HepG2 (cell line): ENCODE data around the gene TEX101. TPM values are rescaled to one million over a fixed set of nuclear protein-coding genes. Genes with fewer than 3 reads are reported as not detected.
A peak's percentile ranks its signal among the peaks of the same experiment; 100 is the strongest.

ENCODE experiments used
- ELF1 ChIP-seq: sonication (generic); formaldehyde crosslinking; IDR thresholded peaks from 2 replicates; pipeline ENCODE4 v1.4.0; 2020; ENCODE audit warnings: missing genetic modification reagents
- ETS1 ChIP-seq: sonication (generic); formaldehyde crosslinking; IDR thresholded peaks from 2 replicates; pipeline ENCODE4 v1.4.0; 2020; ENCODE audit warnings: missing genetic modification reagents
- GLMP ChIP-seq: sonication (generic); formaldehyde crosslinking; IDR thresholded peaks from 2 replicates; pipeline ENCODE4 v1.9.0; 2021; ENCODE audit warnings: missing genetic modification reagents, mild to moderate bottlenecking, borderline replicate concordance
- KLF11 ChIP-seq: IDR thresholded peaks from 2 replicates; pipeline ENCODE4 v1.6.1; 2016; ENCODE audit warnings: missing compliant biosample characterization
- MTF2 ChIP-seq: sonication (generic); formaldehyde crosslinking; IDR thresholded peaks from 2 replicates; pipeline ENCODE4 v1.5.0; 2020; ENCODE audit warnings: missing genetic modification reagents, borderline replicate concordance
- NR0B2 ChIP-seq: sonication (generic); formaldehyde crosslinking; IDR thresholded peaks from 2 replicates; pipeline ENCODE4 v1.4.0; 2020; ENCODE audit warnings: mild to moderate bottlenecking, missing genetic modification reagents
- RERE ChIP-seq: IDR thresholded peaks from 2 replicates; pipeline ENCODE4 v1.6.1; 2016; ENCODE audit warnings: low read depth, missing genetic modification reagents, missing compliant biosample characterization
- RNF219 ChIP-seq: sonication (generic); formaldehyde crosslinking; IDR thresholded peaks from 2 replicates; pipeline ENCODE4 v1.5.0; 2020; ENCODE audit warnings: mild to moderate bottlenecking, missing genetic modification reagents
- SAP130 ChIP-seq: IDR thresholded peaks from 2 replicates; pipeline ENCODE4 v1.6.1; 2016; ENCODE audit warnings: low read depth
- SMYD3 ChIP-seq: sonication (generic); formaldehyde crosslinking; IDR thresholded peaks from 2 replicates; pipeline ENCODE4 v1.8.1; 2023; ENCODE audit warnings: mild to moderate bottlenecking, missing genetic modification reagents
- SP140L ChIP-seq: sonication (generic); formaldehyde crosslinking; IDR thresholded peaks from 2 replicates; pipeline ENCODE4 v1.4.0; 2020; ENCODE audit warnings: missing genetic modification reagents, borderline replicate concordance
- ZBTB26 ChIP-seq: IDR thresholded peaks from 2 replicates; pipeline ENCODE4 v1.6.1; 2016; ENCODE audit warnings: missing compliant biosample characterization, missing genetic modification reagents, borderline replicate concordance
- ZC3H4 ChIP-seq: sonication (generic); formaldehyde crosslinking; IDR thresholded peaks from 2 replicates; pipeline ENCODE4 v1.4.0; 2020; ENCODE audit warnings: missing genetic modification reagents, borderline replicate concordance
- ZFX ChIP-seq: sonication (generic); formaldehyde crosslinking; IDR thresholded peaks from 2 replicates; pipeline ENCODE4 v1.4.0; 2020; ENCODE audit warnings: mild to moderate bottlenecking, low read depth, missing genetic modification reagents, moderate library complexity
- ZNF530 ChIP-seq: sonication (generic); formaldehyde crosslinking; IDR thresholded peaks from 2 replicates; pipeline ENCODE4 v1.5.0; 2020; ENCODE audit warnings: low read depth, mild to moderate bottlenecking, missing genetic modification reagents
- ZNF546 ChIP-seq: sonication (generic); formaldehyde crosslinking; conservative IDR thresholded peaks from 2 replicates; pipeline ENCODE4 v1.8.1; 2023; ENCODE audit warnings: mild to moderate bottlenecking, missing genetic modification reagents
- ZSCAN21 ChIP-seq: sonication (generic); formaldehyde crosslinking; IDR thresholded peaks from 2 replicates; pipeline ENCODE4 v1.8.0; 2022; ENCODE audit warnings: mild to moderate bottlenecking, missing genetic modification reagents, moderate library complexity, borderline replicate concordance
- polyA plus RNA-seq, 8 experiments: library from polyadenylated mRNA; depleted of rRNA in 3 of 8; stranded (reverse) in 7 of 8; unstranded in 1 of 8; fragments of >200 nt; fragmentation: Illumina TruSeq in 4 of 8; extraction: Trizol in 4 of 8; gene quantifications; 2 replicates each; pipeline versions ENCODE4 v1.2.1 to v1.2.3, GENCODE V29; 2011 to 2016; ENCODE audit warnings: low read depth in 4 of 8, missing spikeins in 1 of 8, mixed read lengths in 1 of 8; ENCODE audit not compliant: insufficient read depth in 1 of 8
- total RNA-seq, 5 experiments: library from RNA; depleted of rRNA; stranded (reverse); fragments of >200 nt; fragmentation: Illumina TruSeq; extraction: Trizol; gene quantifications; 2 replicates each; pipeline ENCODE4 v1.2.3, GENCODE V29; 2016; ENCODE audit warnings: low read depth in 1 of 5

Gene TEX101
- total and polyA plus RNA-seq, 2 of the 13 experiments (the other 11 are each of a cell fraction or from before 2014, with no cell fraction given) = not detected

GRCh38 chr19:43463381-43464133, 48.9 kb downstream of the TEX101 start (continued):
- no peak for TF ChIP-seq RERE (CRISPR knock-in tag)
- TF ChIP-seq ZC3H4 = no peak
- TF ChIP-seq RNF219 = no peak
- 0 out of 2 replicates have a peak, but pooled peaks have one; percentile 27 for TF ChIP-seq KLF11 (CRISPR knock-in tag)
- peak; percentile 63; the same call in 1 of the 2 replicates for TF ChIP-seq ZNF546 (CRISPR knock-in tag)
- no peak for TF ChIP-seq SMYD3 (CRISPR knock-in tag)
- TF ChIP-seq SP140L (CRISPR knock-in tag) = no peak
- no peak for TF ChIP-seq ZBTB26 (CRISPR knock-in tag)
- no peak for TF ChIP-seq ETS1 (CRISPR knock-in tag)
- TF ChIP-seq ZFX (CRISPR knock-in tag) = peak; percentile 75
- no peak for TF ChIP-seq ZNF530
- TF ChIP-seq GLMP (CRISPR knock-in tag) = no peak
- TF ChIP-seq MTF2 (CRISPR knock-in tag) = 0 out of 2 replicates have a peak, but pooled peaks have one; percentile 23
- no peak for TF ChIP-seq NR0B2 (CRISPR knock-in tag)
- peak; percentile 51; the same call in 1 of the 2 replicates for TF ChIP-seq SAP130 (CRISPR knock-in tag)
- TF ChIP-seq ZSCAN21 (CRISPR knock-in tag) = no peak
- TF ChIP-seq ELF1 (CRISPR knock-in tag) = no peak
